Astrocyte (in vitro differentiated cells and primary cell): Measurements from ENCODE around the gene HS6ST3. TPM values are rescaled to one million over a fixed set of nuclear protein-coding genes. Genes with fewer than 3 reads are reported as not detected.
"Not testable (repeated sequence)": the region's sequence is repeated elsewhere in the genome, so short reads cannot be mapped to it uniquely, and the experiment has no call there.

Experiments
- DNase-seq: peaks from one replicate; pipeline ENCODE4 v3.0.0-alpha.2; 2010; ENCODE audit warnings: low read depth
- FAIRE-seq: peaks from 2 replicates; lab custom pipeline; 2011; peaks lifted over from hg19 to GRCh38; lab: Jason Lieb, UNC
- H2AFZ ChIP-seq: 2 replicates; pipeline ENCODE4 v1.6.0; 2012; ENCODE audit warnings: low read depth, low read length, inconsistent platforms
- H3K27ac ChIP-seq: 2 replicates; pipeline ENCODE4 v1.5.1; 2011; ENCODE audit warnings: low read depth, low read length, inconsistent platforms
- H3K27me3 ChIP-seq: 2 replicates; pipeline ENCODE4 v1.6.0; 2011; ENCODE audit warnings: low read length, inconsistent platforms; ENCODE audit not compliant: insufficient read depth
- H3K36me3 ChIP-seq: 2 replicates; pipeline ENCODE4 v1.5.1; 2011; ENCODE audit warnings: low read length, inconsistent platforms; ENCODE audit not compliant: insufficient read depth
- H3K4me1 ChIP-seq: 2 replicates; pipeline ENCODE4 v1.5.1; 2011; ENCODE audit warnings: low read length, inconsistent platforms; ENCODE audit not compliant: insufficient read depth
- H3K4me2 ChIP-seq: 2 replicates; pipeline ENCODE4 v1.6.0; 2012; ENCODE audit warnings: low read length, inconsistent platforms
- H3K4me3 ChIP-seq: 2 replicates; pipeline ENCODE4 v1.5.1; 2011; ENCODE audit warnings: low read depth, mild to moderate bottlenecking, low read length, inconsistent platforms; ENCODE audit not compliant: insufficient read depth
- H3K79me2 ChIP-seq: 2 replicates; pipeline ENCODE4 v1.6.0; 2012; ENCODE audit warnings: mild to moderate bottlenecking, low read length, inconsistent platforms; ENCODE audit not compliant: insufficient read depth
- H3K9ac ChIP-seq: 2 replicates; pipeline ENCODE4 v1.6.0; 2012; ENCODE audit warnings: mild to moderate bottlenecking, low read length, inconsistent platforms
- H3K9me3 ChIP-seq: 2 replicates; pipeline ENCODE4 v1.5.1; 2012; ENCODE audit warnings: low read depth, mild to moderate bottlenecking, low read length, inconsistent platforms; ENCODE audit not compliant: insufficient read depth
- H4K20me1 ChIP-seq: 2 replicates; pipeline ENCODE4 v1.6.0; 2012; ENCODE audit warnings: low read length, inconsistent platforms; ENCODE audit not compliant: insufficient read depth
- H3K27ac Mint-ChIP-seq: one replicate; pipeline ENCODE4 v1.8.0; 2021; ENCODE audit warnings: mild to moderate bottlenecking, mixed read lengths; ENCODE audit not compliant: unreplicated experiment
- H3K27me3 Mint-ChIP-seq: one replicate; pipeline ENCODE4 v1.8.0; 2021; ENCODE audit warnings: low read depth, mixed read lengths; ENCODE audit not compliant: unreplicated experiment
- H3K36me3 Mint-ChIP-seq: one replicate; pipeline ENCODE4 v1.8.0; 2021; ENCODE audit warnings: low read depth, mixed read lengths; ENCODE audit not compliant: unreplicated experiment
- H3K4me1 Mint-ChIP-seq: one replicate; pipeline ENCODE4 v1.8.0; 2021; ENCODE audit warnings: low read depth, mixed read lengths; ENCODE audit not compliant: unreplicated experiment
- H3K4me3 Mint-ChIP-seq: one replicate; pipeline ENCODE4 v1.8.0; 2021; ENCODE audit warnings: mild to moderate bottlenecking, moderate library complexity, mixed read lengths; ENCODE audit not compliant: unreplicated experiment
- H3K9me3 Mint-ChIP-seq: one replicate; pipeline ENCODE4 v1.8.0; 2021; ENCODE audit warnings: mild to moderate bottlenecking, mixed read lengths; ENCODE audit not compliant: unreplicated experiment
- CTCF ChIP-seq: IDR thresholded peaks from 2 replicates; pipeline ENCODE4 v1.5.1; 2011; ENCODE audit warnings: low read depth, mild to moderate bottlenecking, inconsistent platforms, low read length, moderate library complexity; ENCODE audit not compliant: insufficient read depth
- EZH2 ChIP-seq: IDR thresholded peaks from 2 replicates; pipeline ENCODE4 v1.6.1; 2012; ENCODE audit warnings: mild to moderate bottlenecking, low read length, inconsistent platforms; ENCODE audit not compliant: insufficient read depth
- total RNA-seq: library from RNA; stranded (reverse); gene quantifications from 2 replicates; pipeline ENCODE4 v1.2.1, GENCODE V29; 2021

Gene HS6ST3
- total RNA-seq, 1 donor from 2014 or later: 0.07 TPM

DNA sequence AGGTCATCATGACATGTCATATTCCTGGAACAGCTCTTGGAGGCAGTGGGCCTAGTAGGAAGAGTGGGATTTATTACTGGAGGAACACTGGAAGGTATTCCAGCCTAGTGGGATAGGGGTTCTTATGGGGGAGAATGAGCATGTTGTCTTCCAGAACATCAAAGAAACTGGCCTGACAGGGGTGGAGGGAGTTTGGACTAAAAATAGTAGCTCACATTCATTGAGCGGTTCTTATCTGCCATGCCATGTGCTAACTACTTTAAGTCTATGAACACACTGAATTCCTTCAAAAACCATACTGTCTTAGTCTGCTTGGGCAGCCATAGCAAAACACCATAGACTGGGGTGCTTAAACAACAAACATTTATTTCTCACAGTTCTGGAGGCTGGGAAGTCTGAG is 413.6 kb downstream of the HS6ST3 start:
- H3K4me3 Mint-ChIP-seq: no peak overlapping the region
- no peaks in the 10 kb centered on the region for H3K36me3 Mint-ChIP-seq
- Histone ChIP-seq H3K4me2 (no peak overlapping the region), H3K27me3 (no peaks in the 10 kb centered on the region), H3K27ac (no peak overlapping the region), H3K79me2 (no peaks in the 10 kb centered on the region), H3K4me3 (no peak overlapping the region), H3K9ac (no peak overlapping the region), H3K9me3 (peaks cover 3% of the 10 kb centered on the region), H3K4me1 (no peaks in the 10 kb centered on the region), H2AFZ (no peak overlapping the region), H4K20me1 (no peaks in the 10 kb centered on the region), H3K36me3 (no peaks in the 10 kb centered on the region)
- TF ChIP-seq EZH2: no peak
- no peak for TF ChIP-seq CTCF
- FAIRE-seq (no peak), DNase-seq (no peak)
- no peaks in the 10 kb centered on the region for H3K9me3 Mint-ChIP-seq
- H3K4me1 Mint-ChIP-seq: no peaks in the 10 kb centered on the region
- no peaks in the 10 kb centered on the region for H3K27me3 Mint-ChIP-seq
- H3K27ac Mint-ChIP-seq: no peak overlapping the region

GRCh38 chr13:96511587-96511986 is 421.7 kb downstream of the HS6ST3 start:
- no peaks in the 10 kb centered on the region for H3K27me3 Mint-ChIP-seq
- TF ChIP-seq EZH2: no peak
- no peak for TF ChIP-seq CTCF

GRCh38 chr13:96519380-96519779 is 429.5 kb downstream of the HS6ST3 start:
- FAIRE-seq: no peak

More at GRCh38 chr13:96511587-96511986, 421.7 kb downstream of the HS6ST3 start:
- H3K4me1 Mint-ChIP-seq: no peaks in the 10 kb centered on the region
- Histone ChIP-seq H3K36me3 (no peaks in the 10 kb centered on the region), H4K20me1 (no peaks in the 10 kb centered on the region), H3K27me3 (no peaks in the 10 kb centered on the region), H3K4me1 (no peaks in the 10 kb centered on the region), H3K27ac (no peak overlapping the region), H3K9ac (no peak overlapping the region), H3K9me3 (no peaks in the 10 kb centered on the region), H3K79me2 (no peaks in the 10 kb centered on the region), H3K4me3 (no peak overlapping the region), H3K4me2 (no peak overlapping the region), H2AFZ (no peak overlapping the region)
- no peak for FAIRE-seq
- H3K9me3 Mint-ChIP-seq: no peaks in the 10 kb centered on the region
- DNase-seq: no peak
- no peaks in the 10 kb centered on the region for H3K36me3 Mint-ChIP-seq
- H3K4me3 Mint-ChIP-seq: no peak overlapping the region
- H3K27ac Mint-ChIP-seq: no peak overlapping the region

DNA sequence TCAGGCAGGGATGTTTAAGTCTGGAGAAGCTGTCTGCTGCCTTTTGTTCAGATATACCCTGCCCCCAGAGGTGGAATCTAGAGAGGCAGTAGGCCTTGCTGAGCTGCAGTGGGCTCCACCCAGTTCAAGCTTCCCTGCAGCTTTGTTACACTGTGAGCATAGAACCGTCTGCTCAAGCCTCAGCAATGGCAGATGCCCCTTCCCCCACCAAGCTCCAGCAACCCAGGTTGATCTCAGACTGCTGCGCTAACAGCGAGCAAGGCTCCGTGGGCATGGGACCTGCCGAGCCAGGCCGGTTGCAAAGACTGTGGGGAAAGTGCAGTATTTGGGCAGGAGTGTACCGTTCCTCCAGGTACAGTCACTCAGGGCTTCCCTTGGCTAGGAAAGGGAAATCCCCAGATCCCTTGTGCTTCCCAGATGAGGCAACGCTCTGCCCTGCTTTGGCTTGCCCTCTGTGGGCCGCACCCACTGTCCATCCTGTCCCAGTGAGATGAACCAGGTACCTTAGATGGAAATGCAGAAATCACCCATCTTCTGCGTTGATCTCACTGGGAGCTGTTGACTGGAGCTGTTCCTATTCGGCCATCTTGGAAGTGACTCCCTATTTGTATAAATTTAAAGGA is 434.6 kb downstream of the HS6ST3 start:
- not testable (repeated sequence) for H3K27me3 Mint-ChIP-seq, H4K20me1 ChIP-seq, H3K4me2 ChIP-seq, H3K27ac Mint-ChIP-seq, H3K4me3 Mint-ChIP-seq, H2AFZ ChIP-seq, H3K4me1 ChIP-seq, H3K9me3 ChIP-seq, H3K27ac ChIP-seq, FAIRE-seq, H3K9me3 Mint-ChIP-seq, H3K27me3 ChIP-seq, H3K79me2 ChIP-seq, H3K4me3 ChIP-seq, H3K36me3 ChIP-seq, DNase-seq, H3K9ac ChIP-seq, H3K36me3 Mint-ChIP-seq, H3K4me1 Mint-ChIP-seq

More at GRCh38 chr13:96519380-96519779, 429.5 kb downstream of the HS6ST3 start:
- no peak overlapping the region for H3K27ac Mint-ChIP-seq
- no peak overlapping the region for H3K4me3 Mint-ChIP-seq
- H3K4me1 Mint-ChIP-seq: no peaks in the 10 kb centered on the region
- Histone ChIP-seq H3K9me3 (no peaks in the 10 kb centered on the region), H3K4me2 (no peak overlapping the region), H3K9ac (no peak overlapping the region), H3K27me3 (no peaks in the 10 kb centered on the region), H4K20me1 (no peaks in the 10 kb centered on the region), H3K27ac (no peak overlapping the region), H3K4me1 (no peaks in the 10 kb centered on the region), H2AFZ (no peak overlapping the region), H3K36me3 (no peaks in the 10 kb centered on the region), H3K4me3 (no peak overlapping the region), H3K79me2 (no peaks in the 10 kb centered on the region)
- peaks cover 5% of the 10 kb centered on the region for H3K9me3 Mint-ChIP-seq
- TF ChIP-seq EZH2 (no peak), CTCF (no peak)
- DNase-seq: no peak
- H3K36me3 Mint-ChIP-seq: no peaks in the 10 kb centered on the region
- peaks cover 4% of the 10 kb centered on the region for H3K27me3 Mint-ChIP-seq
